ENCODE measurements around the gene FANCC.

- TF ChIP-seq ZNF274 (IDR thresholded peaks at IDR 0.05; ENCODE audit: low read depth, low read length), result no peak
- no peak for TF ChIP-seq SUZ12 (IDR thresholded peaks at IDR 0.05; ENCODE audit: extremely low read depth, insufficient read depth, insufficient read length)
- no peak for TF ChIP-seq YY1 (IDR thresholded peaks at IDR 0.05; ENCODE audit: insufficient read depth, insufficient read length)
These were observed 238.6 kb downstream of the FANCC start for GRCh38 chr9:95078939-95079338.
